GM19467 (cell line): Measurements from ENCODE around the gene PHF5A.
"Not testable (repeated sequence)": the region's sequence is repeated elsewhere in the genome, so short reads cannot be mapped to it uniquely, and the experiment has no call there.

ENCODE experiments used
- ATAC-seq: cut with Tn5 transposase; IDR thresholded peaks from one replicate; pipeline ENCODE4 v1.9.1; 2021; ENCODE audit warnings: mild to moderate bottlenecking, moderate library complexity; ENCODE audit not compliant: unreplicated experiment

The PHF5A gene

GRCh38 chr22:41448189-41448808, 20.2 kb downstream of the PHF5A start:
- peak; percentile 53 for ATAC-seq

DNA sequence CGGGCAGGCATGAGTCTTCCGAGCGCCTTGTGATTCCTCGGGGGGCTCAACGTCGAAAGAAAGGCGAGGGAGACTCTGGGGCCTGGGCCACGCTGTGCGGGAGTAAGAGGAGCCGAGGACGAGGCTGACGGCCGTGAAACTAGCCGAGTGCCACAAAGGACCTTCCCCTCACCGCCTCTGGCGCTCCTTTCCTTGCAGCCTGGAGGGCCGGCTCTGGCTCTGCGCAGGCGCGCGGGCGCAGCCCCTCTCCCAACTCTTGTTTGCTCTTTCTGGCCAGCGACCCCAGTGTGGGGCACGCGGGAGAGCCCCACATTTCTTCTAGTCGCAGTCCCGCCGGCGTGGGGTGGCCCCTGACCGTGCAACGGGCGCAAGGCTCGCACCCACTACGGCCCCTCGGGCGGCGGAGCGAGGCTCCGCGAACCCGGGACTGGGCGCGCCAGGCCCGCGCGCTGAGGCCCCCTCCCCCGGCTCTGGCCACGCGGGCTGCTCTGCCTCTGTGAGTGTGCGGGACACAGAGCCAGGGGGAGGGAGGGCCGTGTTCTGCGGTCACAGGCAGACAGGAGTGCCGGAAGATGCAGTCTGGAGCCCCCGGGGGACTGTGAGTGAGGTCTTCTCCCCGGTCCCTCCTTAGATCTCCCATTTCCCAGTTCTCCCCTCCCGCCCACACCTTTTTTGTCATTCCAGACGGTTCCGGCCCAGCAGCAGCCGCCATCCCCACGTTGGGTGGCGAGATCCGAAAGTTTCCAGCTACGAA, 20.9 kb downstream of the PHF5A start:
- ATAC-seq: no peak

GRCh38 chr22:41446639-41447434, 21.7 kb downstream of the PHF5A start, which contains the start of gene TOB2:
Gene TOB2, minus strand, starts transcription at chr22:41446801. Its CDS starts 9,456 bp downstream, at chr22:41437345.
- peak; percentile 38 for ATAC-seq

GRCh38 chr22:41446057-41446501, 22.4 kb downstream of the PHF5A start:
- no peak for ATAC-seq

GRCh38 chr22:41445129-41446056, 23.1 kb downstream of the PHF5A start:
- ATAC-seq: no peak

DNA sequence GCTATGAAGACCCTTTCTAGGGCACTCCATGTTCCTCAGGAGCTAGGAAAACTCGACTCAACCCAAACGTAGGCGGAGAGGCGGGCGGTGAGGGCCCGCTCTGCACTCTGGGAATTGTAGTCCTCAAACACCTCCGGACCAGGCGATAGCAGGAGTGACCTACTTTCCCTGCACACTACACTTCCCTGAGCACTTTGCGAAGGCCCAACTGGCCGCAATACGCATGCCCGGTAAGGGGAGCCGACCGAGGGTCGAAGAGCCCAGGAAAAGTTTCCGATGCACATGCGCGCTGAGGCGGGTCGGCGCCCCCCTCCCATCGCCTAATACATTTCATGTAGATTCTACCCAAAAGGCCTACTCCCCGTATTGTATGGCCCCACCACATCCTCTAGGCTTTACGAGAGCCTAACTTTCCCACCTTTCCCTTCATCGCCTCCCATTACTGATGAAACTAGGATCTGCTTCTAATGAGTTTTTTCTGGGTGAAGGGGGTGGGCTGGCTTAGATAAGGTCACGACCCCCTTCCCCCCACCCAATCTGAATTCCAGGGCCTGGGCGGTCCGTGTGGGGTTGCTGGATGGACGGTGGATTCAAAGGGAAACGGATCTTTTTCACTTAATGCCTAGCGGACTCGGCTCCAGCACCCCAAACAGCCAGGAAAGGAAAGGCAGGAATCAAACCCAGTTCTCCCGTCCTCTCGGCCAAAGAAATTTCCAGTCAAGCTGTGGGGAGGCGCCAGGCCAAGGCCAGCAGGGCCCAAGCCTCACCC, 23.9 kb downstream of the PHF5A start:
- ATAC-seq: peak; percentile 55

GRCh38 chr22:41442240-41442792, 26.2 kb downstream of the PHF5A start:
- no peak for ATAC-seq

DNA sequence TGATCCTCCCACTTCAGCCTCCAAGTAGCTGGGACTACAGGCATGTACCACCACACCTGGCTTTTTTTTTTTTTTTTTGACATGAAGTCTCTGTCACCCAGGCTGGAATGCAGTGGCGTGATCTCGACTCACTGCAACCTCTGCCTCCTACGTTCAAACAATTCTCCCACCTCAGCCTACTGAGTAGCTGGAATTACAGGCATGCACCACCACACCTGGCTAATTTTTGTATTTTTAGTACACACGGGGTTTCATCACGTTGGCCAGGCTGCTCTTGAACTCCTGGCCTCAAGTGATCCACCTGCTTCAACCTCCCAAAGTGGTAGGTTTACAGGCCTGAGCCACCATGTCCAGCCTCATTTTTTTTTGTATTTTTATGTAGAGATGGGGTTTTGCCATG, 28.0 kb downstream of the PHF5A start:
- not testable (repeated sequence) for ATAC-seq

- no peak for ATAC-seq
These were observed 31.3 kb downstream of the PHF5A start for GRCh38 chr22:41437198-41437597.

DNA sequence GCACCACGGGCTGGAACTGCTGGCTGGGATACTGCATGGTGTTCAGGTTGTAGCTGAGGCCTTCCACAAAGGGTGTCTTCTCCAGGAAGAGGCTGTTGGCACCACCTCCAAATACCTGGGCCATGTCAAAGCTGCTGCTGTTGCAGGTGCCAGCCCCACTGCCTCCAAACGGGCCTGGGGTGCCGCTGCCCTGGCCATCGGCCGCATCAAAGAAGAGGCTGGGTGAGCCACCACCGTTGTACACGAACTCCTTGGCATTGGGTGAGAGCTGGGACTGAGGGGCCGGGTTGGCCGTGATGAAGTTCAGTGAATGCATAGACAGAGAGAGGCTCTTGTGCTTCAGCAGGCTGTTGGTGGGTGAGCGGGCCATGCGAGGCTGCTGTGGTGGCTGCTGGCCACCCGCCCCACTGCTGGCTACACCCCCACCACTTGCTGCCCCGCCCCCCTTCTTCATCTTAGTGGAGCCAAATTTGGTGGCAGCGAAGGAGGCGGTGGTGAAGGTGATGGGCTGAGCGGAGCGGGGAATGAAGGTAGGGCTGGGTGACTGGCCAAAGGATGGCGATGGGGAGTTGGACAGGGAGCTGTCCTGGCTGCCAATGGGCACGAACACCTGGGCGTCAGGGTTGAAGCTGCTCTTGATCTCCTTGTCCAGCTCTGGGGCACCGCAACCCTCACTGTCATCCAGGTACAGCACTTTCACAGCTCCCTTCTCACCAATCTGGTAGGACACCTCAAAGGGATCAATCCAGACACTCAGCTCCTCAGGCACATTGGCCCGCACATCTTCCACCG, 32.0 kb downstream of the PHF5A start:
- ATAC-seq: no peak

GRCh38 chr22:41435560-41435959, 32.9 kb downstream of the PHF5A start:
- no peak for ATAC-seq

- ATAC-seq: not testable (repeated sequence)
These were observed 34.0 kb downstream of the PHF5A start for GRCh38 chr22:41434361-41435003.

GRCh38 chr22:41433480-41433879, 35.0 kb downstream of the PHF5A start:
- ATAC-seq: not testable (repeated sequence)

- ATAC-seq: no peak
These were observed 36.8 kb downstream of the PHF5A start for GRCh38 chr22:41431656-41432055.

GRCh38 chr22:41429951-41430332, 38.5 kb downstream of the PHF5A start:
- ATAC-seq: no peak

DNA sequence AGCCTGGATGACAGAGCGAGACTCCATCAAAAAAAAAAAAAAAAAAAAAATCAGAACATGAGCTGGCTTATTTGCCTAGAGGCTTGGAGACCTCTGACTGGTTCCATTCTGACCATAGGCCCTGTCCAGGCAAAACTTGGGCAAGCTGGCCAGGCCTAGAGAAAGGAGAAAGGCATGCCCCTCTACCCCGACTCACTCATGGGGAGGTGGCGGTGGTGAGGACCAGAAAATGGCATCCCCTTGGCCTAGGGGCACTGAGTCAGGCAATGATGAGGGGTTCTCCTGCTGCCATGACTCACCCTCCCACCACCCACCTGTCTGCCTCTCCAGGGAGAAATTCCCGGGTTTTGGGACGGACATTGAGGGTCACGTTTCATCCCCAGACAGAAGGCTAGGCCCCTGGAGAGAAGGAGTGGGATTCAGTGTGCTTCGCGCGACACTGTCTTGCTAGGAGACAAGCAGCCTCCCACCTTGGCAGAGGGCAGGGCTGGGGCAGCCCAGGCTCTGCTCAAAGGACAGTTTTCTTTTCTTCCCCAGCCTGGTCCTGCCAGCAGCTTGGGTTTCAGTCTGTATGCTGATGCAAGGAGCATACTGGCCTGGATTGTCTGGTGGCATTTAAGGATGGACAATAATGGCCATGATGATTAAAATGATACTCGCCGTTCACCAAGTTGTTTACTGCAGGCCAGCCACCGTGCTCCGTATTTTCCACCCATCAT, 39.1 kb downstream of the PHF5A start:
- no peak for ATAC-seq

DNA sequence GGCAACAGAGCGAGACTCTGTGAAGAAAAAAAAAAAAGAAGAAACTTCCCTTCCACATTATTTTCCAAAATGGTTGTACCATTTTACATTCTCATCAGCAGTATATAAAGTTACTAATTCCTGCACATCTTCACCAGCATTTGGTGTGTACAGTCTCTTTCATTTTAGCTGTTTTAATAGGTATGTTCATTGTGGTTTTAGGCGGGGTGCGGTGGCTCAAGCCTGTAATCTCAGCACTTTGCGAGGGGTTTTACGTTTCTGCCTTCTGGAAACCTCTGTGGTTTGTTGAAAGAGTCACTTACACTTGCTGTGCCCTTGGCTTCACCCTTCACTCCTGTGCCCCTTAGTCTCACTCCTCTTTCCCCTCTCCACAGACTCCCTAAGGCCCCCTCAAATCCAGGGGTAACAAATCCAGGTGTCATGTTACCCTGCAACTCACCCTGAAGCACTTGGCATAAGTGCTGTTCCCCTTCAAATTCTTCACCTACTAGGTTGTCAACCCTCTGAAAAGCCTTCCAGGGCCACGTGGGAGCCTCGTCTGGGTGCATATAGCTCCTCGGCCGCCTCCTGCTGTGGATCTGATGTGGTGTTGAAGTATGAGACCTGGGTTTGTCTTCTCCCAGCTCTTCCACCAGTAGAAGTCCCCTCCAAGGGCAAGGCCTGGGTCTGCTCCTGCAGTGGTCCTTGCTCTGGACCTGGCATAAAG, 42.7 kb downstream of the PHF5A start:
- ATAC-seq: no peak
